COLO668 (cell line): ENCODE data around the gene NSL1.
A peak's percentile ranks its signal among the peaks of the same experiment; 100 is the strongest.
"Not testable (repeated sequence)": the region's sequence is repeated elsewhere in the genome, so short reads cannot be mapped to it uniquely, and the experiment has no call there.

ENCODE experiments used
- DNase-seq: peaks from one replicate; lab custom pipeline; 2025; ENCODE audit not compliant: unreplicated experiment; lab: John Stamatoyannopoulos, UW

NSL1 gene

GRCh38 chr1:212711974-212712373 is 79.6 kb downstream of the NSL1 start:
- DNase-seq = not testable (repeated sequence)

GRCh38 chr1:212710566-212710965 is 81.0 kb downstream of the NSL1 start:
- no peak for DNase-seq

- DNase-seq = no peak
These were observed 87.5 kb downstream of the NSL1 start for GRCh38 chr1:212703991-212704564.

- no peak for DNase-seq
These were observed 88.9 kb downstream of the NSL1 start for GRCh38 chr1:212702672-212703071.

GRCh38 chr1:212701910-212702309 is 89.7 kb downstream of the NSL1 start:
- DNase-seq = no peak

- DNase-seq = no peak
These were observed 90.4 kb downstream of the NSL1 start for GRCh38 chr1:212700892-212701819.

- no peak for DNase-seq
These were observed 91.2 kb downstream of the NSL1 start for GRCh38 chr1:212700223-212700891.

- peak; percentile 72 for DNase-seq
These were observed 91.9 kb downstream of the NSL1 start, which contains the start of gene BATF3 for GRCh38 chr1:212699625-212700222. BATF3 (minus strand) TSS chr1:212699840; CDS start chr1:212699762, 78 bp downstream.

- DNase-seq = peak; percentile 84
These were observed 92.4 kb downstream of the NSL1 start for GRCh38 chr1:212699104-212699624.

GRCh38 chr1:212698467-212699103 is 93.0 kb downstream of the NSL1 start:
- no peak for DNase-seq

- no peak for DNase-seq
These were observed 94.8 kb downstream of the NSL1 start for GRCh38 chr1:212696721-212697331.

- no peak for DNase-seq
These were observed 98.6 kb downstream of the NSL1 start for GRCh38 chr1:212692774-212693644.

- DNase-seq = no peak
These were observed 100.0 kb downstream of the NSL1 start for GRCh38 chr1:212691561-212692071.

- no peak for DNase-seq
These were observed 100.7 kb downstream of the NSL1 start for GRCh38 chr1:212690816-212691403.

- DNase-seq = no peak
These were observed 101.6 kb downstream of the NSL1 start for GRCh38 chr1:212689758-212690529.

- no peak for DNase-seq
These were observed 102.3 kb downstream of the NSL1 start for GRCh38 chr1:212689196-212689725.

GRCh38 chr1:212688341-212689047 is 103.1 kb downstream of the NSL1 start:
- DNase-seq = no peak
